ENCODE data around the gene R3HDM2. TPM values are rescaled to one million over a fixed set of nuclear protein-coding genes. Genes with fewer than 3 reads are reported as not detected.

The R3HDM2 gene
- total and polyA plus RNA-seq, 2 donors (not counting 1 experiment from before 2014, with no cell fraction given) = 21.3 to 22.8 TPM

- Histone ChIP-seq H3K4me2 (ENCODE audit: extremely low read depth, insufficient read depth, low read length) (no peak overlapping the region), H4K20me1 (ENCODE audit: control insufficient read depth, extremely low read depth, insufficient read depth, low read length) (no peaks in the 10 kb centered on the region), H3K4me3 (replicated peaks in 1 of 4; ENCODE audit: control extremely low read depth in 1 of 4, insufficient read depth in 1 of 4, low read depth in 3 of 4, low read length in 4 of 4) (no peak overlapping the region), H3K79me2 (ENCODE audit: control insufficient read depth, insufficient read depth, low read length) (no peaks in the 10 kb centered on the region), H3K36me3 (ENCODE audit: control insufficient read depth, insufficient read depth, low read length) (peaks cover 19% of the 10 kb centered on the region), H3K9me3 (ENCODE audit: control insufficient read depth, insufficient read depth, low read depth, low read length) (no peaks in the 10 kb centered on the region), H2AFZ (ENCODE audit: low read length) (no peak overlapping the region), H3K9ac (ENCODE audit: insufficient read depth, low read length) (no peak overlapping the region), H3K27me3 (ENCODE audit: control insufficient read depth, insufficient read depth, low read length) (peaks cover 16% of the 10 kb centered on the region), H3K4me1 (ENCODE audit: control insufficient read depth, extremely low read depth, insufficient read depth, low read length) (peaks cover 44% of the 10 kb centered on the region), H3K27ac (ENCODE audit: insufficient read depth, low read length) (no peak overlapping the region)
- DNase-seq (ENCODE audit: low read depth in 2 of 2) = no peak
- TF ChIP-seq CTCF (conservative IDR thresholded peaks at IDR 0.05 in 1 of 2, IDR thresholded peaks at IDR 0.05 in 1 of 2; ENCODE audit: low read depth in 1 of 2, low read length in 2 of 2) (no peak), EZH2 (IDR thresholded peaks at IDR 0.05; ENCODE audit: low read length, missing control alignments) (no peak)
Measured at GRCh38 chr12:57237596-57237931, 193.3 kb downstream of the R3HDM2 start.

- H3K36me3 ChIP-seq (ENCODE audit: control insufficient read depth, insufficient read depth, low read length) = peaks cover 24% of the 10 kb centered on the region
- peaks cover 1% of the 10 kb centered on the region for H4K20me1 ChIP-seq (ENCODE audit: control insufficient read depth, extremely low read depth, insufficient read depth, low read length)
- no peak overlapping the region for H2AFZ ChIP-seq (ENCODE audit: low read length)
- H3K9ac ChIP-seq (ENCODE audit: insufficient read depth, low read length) = no peak overlapping the region
- no peak overlapping the region for H3K4me2 ChIP-seq (ENCODE audit: extremely low read depth, insufficient read depth, low read length)
- peaks cover 4% of the 10 kb centered on the region for H3K79me2 ChIP-seq (ENCODE audit: control insufficient read depth, insufficient read depth, low read length)
- H3K27me3 ChIP-seq (ENCODE audit: control insufficient read depth, insufficient read depth, low read length) = peaks cover 13% of the 10 kb centered on the region
- no peaks in the 10 kb centered on the region for H3K9me3 ChIP-seq (ENCODE audit: control insufficient read depth, insufficient read depth, low read depth, low read length)
- H3K4me1 ChIP-seq (ENCODE audit: control insufficient read depth, extremely low read depth, insufficient read depth, low read length) = peaks cover 41% of the 10 kb centered on the region
- H3K27ac ChIP-seq (ENCODE audit: insufficient read depth, low read length) = no peak overlapping the region
- peak in 1 of 2 donors; percentile 55 for DNase-seq (ENCODE audit: low read depth in 2 of 2)
- H3K4me3 ChIP-seq (replicated peaks in 1 of 4; ENCODE audit: control extremely low read depth in 1 of 4, insufficient read depth in 1 of 4, low read depth in 3 of 4, low read length in 4 of 4) = no peak overlapping the region
- TF ChIP-seq EZH2 (IDR thresholded peaks at IDR 0.05; ENCODE audit: low read length, missing control alignments) (no peak), CTCF (conservative IDR thresholded peaks at IDR 0.05 in 1 of 2, IDR thresholded peaks at IDR 0.05 in 1 of 2; ENCODE audit: low read depth in 1 of 2, low read length in 2 of 2) (no peak)
Measured at GRCh38 chr12:57236925-57237595, 193.8 kb downstream of the R3HDM2 start.

- Histone ChIP-seq H3K9ac (ENCODE audit: insufficient read depth, low read length) (peak overlapping the region; percentile 20), H3K4me3 (replicated peaks in 1 of 4; ENCODE audit: control extremely low read depth in 1 of 4, insufficient read depth in 1 of 4, low read depth in 3 of 4, low read length in 4 of 4) (peak overlapping the region in 1 of 4 experiments; percentile 10), H2AFZ (ENCODE audit: low read length) (no peak overlapping the region), H3K79me2 (ENCODE audit: control insufficient read depth, insufficient read depth, low read length) (peaks cover 11% of the 10 kb centered on the region), H3K27me3 (ENCODE audit: control insufficient read depth, insufficient read depth, low read length) (peaks cover 7% of the 10 kb centered on the region), H3K4me1 (ENCODE audit: control insufficient read depth, extremely low read depth, insufficient read depth, low read length) (peaks cover 44% of the 10 kb centered on the region), H3K36me3 (ENCODE audit: control insufficient read depth, insufficient read depth, low read length) (peaks cover 30% of the 10 kb centered on the region), H3K27ac (ENCODE audit: insufficient read depth, low read length) (no peak overlapping the region), H3K4me2 (ENCODE audit: extremely low read depth, insufficient read depth, low read length) (no peak overlapping the region), H4K20me1 (ENCODE audit: control insufficient read depth, extremely low read depth, insufficient read depth, low read length) (peaks cover 2% of the 10 kb centered on the region), H3K9me3 (ENCODE audit: control insufficient read depth, insufficient read depth, low read depth, low read length) (no peaks in the 10 kb centered on the region)
- TF ChIP-seq CTCF (conservative IDR thresholded peaks at IDR 0.05 in 1 of 2, IDR thresholded peaks at IDR 0.05 in 1 of 2; ENCODE audit: low read depth in 1 of 2, low read length in 2 of 2) (no peak), EZH2 (IDR thresholded peaks at IDR 0.05; ENCODE audit: low read length, missing control alignments) (no peak)
- no peak for DNase-seq (ENCODE audit: low read depth in 2 of 2)
Measured at GRCh38 chr12:57236201-57236924, 194.5 kb downstream of the R3HDM2 start.

All from fibroblast of lung (primary cell).